Ishikawa (cell line): Measurements from ENCODE around the gene PKM.

Experiments
- CEBPB ChIP-seq: IDR thresholded peaks from 2 replicates; pipeline ENCODE4 v1.6.1; 2012
- CREB1 ChIP-seq: IDR thresholded peaks from 2 replicates; pipeline ENCODE4 v1.6.1; 2012; ENCODE audit warnings: low read depth
- EGR1 ChIP-seq: IDR thresholded peaks from 2 replicates; pipeline ENCODE4 v1.6.1; 2012
- EP300 ChIP-seq: IDR thresholded peaks from 2 replicates; pipeline ENCODE4 v1.6.1; 2012; ENCODE audit warnings: borderline replicate concordance
- FOXM1 ChIP-seq: IDR thresholded peaks from 2 replicates; pipeline ENCODE4 v1.6.1; 2012; ENCODE audit warnings: low read depth, borderline replicate concordance
- MAX ChIP-seq: IDR thresholded peaks from 2 replicates; pipeline ENCODE4 v1.6.1; 2012
- NFIC ChIP-seq: IDR thresholded peaks from 2 replicates; pipeline ENCODE4 v1.6.1; 2012
- RAD21 ChIP-seq: IDR thresholded peaks from 2 replicates; pipeline ENCODE4 v1.6.1; 2012; ENCODE audit warnings: low read depth
- REST ChIP-seq: IDR thresholded peaks from 2 replicates; pipeline ENCODE4 v1.6.1; 2012; ENCODE audit warnings: low read depth, mild to moderate bottlenecking
- TAF1 ChIP-seq: IDR thresholded peaks from 2 replicates; pipeline ENCODE4 v1.6.1; 2012; ENCODE audit warnings: low read depth, mild to moderate bottlenecking
- TCF12 ChIP-seq: IDR thresholded peaks from 2 replicates; pipeline ENCODE4 v1.6.1; 2012; ENCODE audit warnings: low read depth
- TEAD4 ChIP-seq: IDR thresholded peaks from 2 replicates; pipeline ENCODE4 v1.6.1; 2012
- USF1 ChIP-seq: IDR thresholded peaks from 2 replicates; pipeline ENCODE4 v1.6.1; 2012
- YY1 ChIP-seq: IDR thresholded peaks from 2 replicates; pipeline ENCODE4 v1.6.1; 2012; ENCODE audit warnings: low read depth
- ZBTB7A ChIP-seq: IDR thresholded peaks from 2 replicates; pipeline ENCODE4 v1.6.1; 2012; ENCODE audit warnings: low read depth

Gene PKM

GRCh38 chr15:72252663-72253299, 21.8 kb upstream of the PKM start:
- TF ChIP-seq ZBTB7A, result no peak
- TF ChIP-seq EP300, result no peak
- TF ChIP-seq TAF1, result no peak
- no peak for TF ChIP-seq CREB1
- no peak for TF ChIP-seq TEAD4
- TF ChIP-seq NFIC, result no peak
- no peak for TF ChIP-seq CEBPB
- no peak for TF ChIP-seq YY1

GRCh38 chr15:72249142-72249810, 18.3 kb upstream of the PKM start:
- TF ChIP-seq TEAD4 (no peak), EGR1 (no peak), USF1 (no peak), FOXM1 (no peak)

- TF ChIP-seq CEBPB (no peak), TCF12 (no peak)
Measured at GRCh38 chr15:72248514-72248913, 17.5 kb upstream of the PKM start.

- TF ChIP-seq REST (no peak), EP300 (no peak), TAF1 (no peak), EGR1 (no peak)
Measured at GRCh38 chr15:72242775-72243370, 11.9 kb upstream of the PKM start.

- TF ChIP-seq FOXM1 (no peak), TEAD4 (no peak), MAX (no peak), TCF12 (no peak), YY1 (no peak), CEBPB (no peak)
Measured at GRCh38 chr15:72239652-72240051, 8.7 kb upstream of the PKM start.

GRCh38 chr15:72238586-72238985, 7.6 kb upstream of the PKM start:
- TF ChIP-seq CREB1, result no peak
- TF ChIP-seq USF1, result no peak
- TF ChIP-seq YY1, result no peak
- no peak for TF ChIP-seq TEAD4
- TF ChIP-seq CEBPB, result no peak
- TF ChIP-seq EP300, result no peak
- TF ChIP-seq ZBTB7A, result no peak
- no peak for TF ChIP-seq RAD21
- no peak for TF ChIP-seq TCF12
- TF ChIP-seq FOXM1, result no peak
- TF ChIP-seq EGR1, result no peak

GRCh38 chr15:72237853-72238224, 6.8 kb upstream of the PKM start:
- TF ChIP-seq FOXM1, result no peak
- TF ChIP-seq TEAD4, result no peak

GRCh38 chr15:72237029-72237852, 6.3 kb upstream of the PKM start:
- no peak for TF ChIP-seq TCF12
- TF ChIP-seq FOXM1, result no peak
- TF ChIP-seq NFIC, result no peak
- no peak for TF ChIP-seq ZBTB7A
- TF ChIP-seq MAX, result no peak
- no peak for TF ChIP-seq EGR1
- no peak for TF ChIP-seq CREB1
- TF ChIP-seq CEBPB, result no peak
- peak; percentile 68; the same call in 1 of the 2 replicates for TF ChIP-seq EP300
- TF ChIP-seq REST, result no peak
- no peak for TF ChIP-seq RAD21
- TF ChIP-seq YY1, result no peak
- no peak for TF ChIP-seq USF1
- no peak for TF ChIP-seq TEAD4
- TF ChIP-seq TAF1, result peak; percentile 46; the same call in 1 of the 2 replicates
